GM19452 (cell line): ENCODE measurements around the gene XIRP2.
"Not testable (repeated sequence)": the region's sequence is repeated elsewhere in the genome, so short reads cannot be mapped to it uniquely, and the experiment has no call there.

Experiments used
- ATAC-seq: cut with Tn5 transposase; IDR thresholded peaks from one replicate; pipeline ENCODE4 v1.9.1; 2021; ENCODE audit not compliant: unreplicated experiment

The XIRP2 gene

GRCh38 chr2:167048829-167049228 lies 160.5 kb downstream of the XIRP2 start:
- ATAC-seq = no peak

- no peak for ATAC-seq
Measured at GRCh38 chr2:167049659-167050058, 161.4 kb downstream of the XIRP2 start.

- no peak for ATAC-seq
Measured at GRCh38 chr2:167052825-167053224, 164.5 kb downstream of the XIRP2 start.

GRCh38 chr2:167054881-167055280 lies 166.6 kb downstream of the XIRP2 start:
- no peak for ATAC-seq

GRCh38 chr2:167057446-167057845 lies 169.2 kb downstream of the XIRP2 start:
- no peak for ATAC-seq

- no peak for ATAC-seq
Measured at GRCh38 chr2:167059173-167059572, 170.9 kb downstream of the XIRP2 start.

- ATAC-seq = no peak
Measured at GRCh38 chr2:167069855-167070254, 181.6 kb downstream of the XIRP2 start.

GRCh38 chr2:167075708-167076107 lies 187.4 kb downstream of the XIRP2 start:
- not testable (repeated sequence) for ATAC-seq

GRCh38 chr2:167098931-167099330 lies 210.7 kb downstream of the XIRP2 start:
- ATAC-seq = not testable (repeated sequence)

GRCh38 chr2:167100506-167100905 lies 212.2 kb downstream of the XIRP2 start:
- ATAC-seq = no peak

- no peak for ATAC-seq
Measured at GRCh38 chr2:167103028-167103756, 214.9 kb downstream of the XIRP2 start.

GRCh38 chr2:167103757-167104133 lies 215.5 kb downstream of the XIRP2 start:
- ATAC-seq = no peak

GRCh38 chr2:167104691-167105090 lies 216.4 kb downstream of the XIRP2 start:
- no peak for ATAC-seq

- ATAC-seq = not testable (repeated sequence)
Measured at GRCh38 chr2:167109682-167110081, 221.4 kb downstream of the XIRP2 start.

- ATAC-seq = no peak
Measured at GRCh38 chr2:167110345-167110744, 222.1 kb downstream of the XIRP2 start.

- ATAC-seq = no peak
Measured at GRCh38 chr2:167114018-167114417, 225.7 kb downstream of the XIRP2 start.

GRCh38 chr2:167115541-167115940 lies 227.3 kb downstream of the XIRP2 start:
- ATAC-seq = no peak

- ATAC-seq = no peak
Measured at GRCh38 chr2:167122389-167122788, 234.1 kb downstream of the XIRP2 start.

GRCh38 chr2:167126165-167126564 lies 237.9 kb downstream of the XIRP2 start:
- no peak for ATAC-seq

GRCh38 chr2:167127135-167127534 lies 238.9 kb downstream of the XIRP2 start:
- no peak for ATAC-seq

GRCh38 chr2:167128130-167128529 lies 239.8 kb downstream of the XIRP2 start:
- no peak for ATAC-seq

GRCh38 chr2:167132066-167132465 lies 243.8 kb downstream of the XIRP2 start:
- no peak for ATAC-seq

GRCh38 chr2:167132906-167133555 lies 244.8 kb downstream of the XIRP2 start:
- ATAC-seq = no peak
